DND-41 (cell line): Measurements from ENCODE around the gene SMYD1.

Experiments used
- ATAC-seq: fragments of 200-7000 bp; cut with Tn5 transposase; 3 replicates; pipeline ENCODE4 v1.9.1; 2021; ENCODE audit warnings: low read depth; ENCODE audit not compliant: insufficient read depth
- DNase-seq: peaks from one replicate; pipeline ENCODE4 v3.0.0-alpha.2; 2020
- H2AFZ ChIP-seq: 2 replicates; pipeline ENCODE4 v1.6.0; 2012; ENCODE audit warnings: low read depth, low read length
- H3K27ac ChIP-seq: 2 replicates; pipeline ENCODE4 v1.5.1; 2012; ENCODE audit warnings: low read length, inconsistent platforms
- H3K27me3 ChIP-seq: fragments of 200-600 bp; sonication (generic); 2 replicates; pipeline ENCODE4 v1.6.0; 2012; ENCODE audit warnings: low read length, mild to moderate bottlenecking, inconsistent platforms; ENCODE audit not compliant: insufficient read depth, poor library complexity
- H3K36me3 ChIP-seq: 2 replicates; pipeline ENCODE4 v1.5.1; 2012; ENCODE audit warnings: low read length, inconsistent platforms; ENCODE audit not compliant: insufficient read depth
- H3K4me1 ChIP-seq: 2 replicates; pipeline ENCODE4 v1.5.1; 2012; ENCODE audit warnings: mild to moderate bottlenecking, low read length; ENCODE audit not compliant: insufficient read depth
- H3K4me2 ChIP-seq: 2 replicates; pipeline ENCODE4 v1.6.0; 2012; ENCODE audit warnings: mild to moderate bottlenecking, moderate library complexity, low read length, inconsistent platforms; ENCODE audit not compliant: insufficient read depth
- H3K4me3 ChIP-seq, 2 experiments: fragments of 200-600 bp in 1 of 2; shearing (Covaris generic) in 1 of 2; 2 replicates each; pipeline ENCODE4 v1.5.1; 2012 to 2016; ENCODE audit warnings: inconsistent platforms in 2 of 2, low read length in 2 of 2, mild to moderate bottlenecking in 2 of 2, low read depth in 1 of 2, moderate library complexity in 1 of 2
- H3K79me2 ChIP-seq: 2 replicates; pipeline ENCODE4 v1.6.0; 2012; ENCODE audit warnings: low read length, inconsistent platforms; ENCODE audit not compliant: insufficient read depth
- H3K9ac ChIP-seq: 2 replicates; pipeline ENCODE4 v1.6.0; 2012; ENCODE audit warnings: low read depth, mild to moderate bottlenecking, inconsistent platforms, low read length, moderate library complexity
- H3K9me3 ChIP-seq: 2 replicates; pipeline ENCODE4 v1.5.1; 2012; ENCODE audit warnings: low read length, moderate library complexity, mild to moderate bottlenecking, inconsistent platforms; ENCODE audit not compliant: insufficient read depth, severe bottlenecking
- H4K20me1 ChIP-seq: 2 replicates; pipeline ENCODE4 v1.6.0; 2012; ENCODE audit warnings: low read length; ENCODE audit not compliant: insufficient read depth
- CTCF ChIP-seq: IDR thresholded peaks from 2 replicates; pipeline ENCODE4 v1.5.1; 2012; ENCODE audit warnings: borderline replicate concordance, low read length, moderate library complexity, mild to moderate bottlenecking; ENCODE audit not compliant: poor library complexity, severe bottlenecking; ENCODE audit errors: extremely low read depth
- EZH2 ChIP-seq: IDR thresholded peaks from 3 replicates; pipeline ENCODE4 v1.6.1; 2012; ENCODE audit warnings: borderline replicate concordance, low read depth, mild to moderate bottlenecking, moderate library complexity, low read length, inconsistent platforms; ENCODE audit not compliant: severe bottlenecking

The SMYD1 gene

GRCh38 chr2:88148929-88149438 is 81.4 kb downstream of the SMYD1 start:
- no peak overlapping the region for H3K9ac ChIP-seq
- H3K27me3 ChIP-seq, result no peaks in the 10 kb centered on the region
- no peak overlapping the region for H3K4me3 ChIP-seq
- H3K27ac ChIP-seq, result no peak overlapping the region
- H3K79me2 ChIP-seq, result no peaks in the 10 kb centered on the region
- peaks cover 11% of the 10 kb centered on the region for H3K9me3 ChIP-seq
- TF ChIP-seq CTCF (no peak), EZH2 (no peak)
- no peak overlapping the region for H2AFZ ChIP-seq
- DNase-seq (no peak), ATAC-seq (no peak)
- no peak overlapping the region for H3K4me2 ChIP-seq
- H3K4me1 ChIP-seq, result no peaks in the 10 kb centered on the region
- no peaks in the 10 kb centered on the region for H4K20me1 ChIP-seq
- no peaks in the 10 kb centered on the region for H3K36me3 ChIP-seq

GRCh38 chr2:88159481-88159880 is 91.9 kb downstream of the SMYD1 start:
- Histone ChIP-seq H3K4me1 (no peaks in the 10 kb centered on the region), H3K27me3 (no peaks in the 10 kb centered on the region), H3K4me2 (no peak overlapping the region), H4K20me1 (no peaks in the 10 kb centered on the region), H3K27ac (no peak overlapping the region), H3K4me3 (no peak overlapping the region), H3K9ac (no peak overlapping the region), H2AFZ (no peak overlapping the region), H3K9me3 (no peaks in the 10 kb centered on the region), H3K79me2 (no peaks in the 10 kb centered on the region), H3K36me3 (no peaks in the 10 kb centered on the region)
- TF ChIP-seq EZH2 (no peak), CTCF (no peak)
- ATAC-seq, result peak; percentile 31; the same call in 1 of the 3 replicates
- DNase-seq, result no peak

GRCh38 chr2:88159955-88160415 is 92.4 kb downstream of the SMYD1 start:
- Histone ChIP-seq H3K9me3 (no peaks in the 10 kb centered on the region), H3K4me3 (no peak overlapping the region), H2AFZ (no peak overlapping the region), H3K36me3 (no peaks in the 10 kb centered on the region), H4K20me1 (no peaks in the 10 kb centered on the region), H3K4me2 (no peak overlapping the region), H3K27ac (no peak overlapping the region), H3K27me3 (no peaks in the 10 kb centered on the region), H3K79me2 (no peaks in the 10 kb centered on the region), H3K4me1 (no peaks in the 10 kb centered on the region), H3K9ac (no peak overlapping the region)
- TF ChIP-seq CTCF (peak; percentile 98), EZH2 (no peak)
- peak; percentile 78 for ATAC-seq
- peak; percentile 69 for DNase-seq

GRCh38 chr2:88160517-88160916 is 92.9 kb downstream of the SMYD1 start:
- Histone ChIP-seq H2AFZ (no peak overlapping the region), H4K20me1 (no peaks in the 10 kb centered on the region), H3K4me3 (no peak overlapping the region), H3K36me3 (no peaks in the 10 kb centered on the region), H3K27ac (no peak overlapping the region), H3K27me3 (no peaks in the 10 kb centered on the region), H3K4me1 (no peaks in the 10 kb centered on the region), H3K9me3 (no peaks in the 10 kb centered on the region), H3K79me2 (no peaks in the 10 kb centered on the region), H3K4me2 (no peak overlapping the region), H3K9ac (no peak overlapping the region)
- TF ChIP-seq EZH2, result no peak
- ATAC-seq (no peak), DNase-seq (no peak)
